BLaER1 treated with 17β-estradiol and CSF1 and Interleukin-3, amounts not matched to agents 10 nM and 100 nM (cell line): ENCODE results near the gene RAB4B.

Experiments used
- H3K27ac ChIP-seq, 11 experiments: shearing (Covaris generic); formaldehyde crosslinking; 2 replicates each; pipeline ENCODE4 v1.8.1; 2022
- H3K27me3 ChIP-seq, 11 experiments: shearing (Covaris generic); formaldehyde crosslinking; 2 replicates each; pipeline ENCODE4 v1.8.1; 2022
- H3K36me3 ChIP-seq, 11 experiments: shearing (Covaris generic); formaldehyde crosslinking; 2 replicates each; pipeline ENCODE4 v1.8.1; 2022
- H3K4me1 ChIP-seq, 10 experiments: shearing (Covaris generic); formaldehyde crosslinking; 2 replicates each; pipeline ENCODE4 v1.8.1; 2022
- H3K4me2 ChIP-seq, 11 experiments: shearing (Covaris generic); formaldehyde crosslinking; 2 replicates each; pipeline ENCODE4 v1.8.1; 2022
- H3K4me3 ChIP-seq, 10 experiments: shearing (Covaris generic); formaldehyde crosslinking; 2 replicates each; pipeline ENCODE4 v1.8.1; 2022
- H3K9ac ChIP-seq, 11 experiments: shearing (Covaris generic); formaldehyde crosslinking; 2 replicates each; pipeline ENCODE4 v1.8.1; 2022
- H3K9me3 ChIP-seq, 11 experiments: shearing (Covaris generic); formaldehyde crosslinking; replicated peaks in 1 of 11; 2 replicates each; pipeline ENCODE4 v1.8.1; 2022
- H4K20me1 ChIP-seq, 11 experiments: shearing (Covaris generic); formaldehyde crosslinking; 2 replicates each; pipeline ENCODE4 v1.8.1; 2022
- Cebpa-rat ChIP-seq, 11 experiments: shearing (Covaris generic); IDR thresholded peaks; 2 replicates each; pipeline ENCODE4 v1.8.1; 2022

Gene RAB4B

GRCh38 chr19:40798683-40799557 lies 20.9 kb downstream of the RAB4B start, which contains the start of gene EGLN2:
Gene EGLN2, plus strand, starts transcription at chr19:40799191. Its CDS starts 1,382 bp downstream, at chr19:40800573.
- Histone ChIP-seq H3K27me3 (no peaks in the 10 kb centered on the region), H3K9ac (peak within 1 kb of the TSS; percentile 94 to 99 (median 97)), H3K27ac (peak within 1 kb of the TSS; percentile 90 to 95 (median 93)), H4K20me1 (peaks cover 41 to 46% (median 43%) of the 10 kb centered on the region in 11 experiments), H3K36me3 (peaks cover 21 to 48% (median 34%) of the 10 kb centered on the region in 11 experiments), H3K4me1 (peaks cover 52 to 59% (median 55%) of the 10 kb centered on the region in 10 experiments), H3K4me2 (peak within 1 kb of the TSS; percentile 93 to 100 (median 99)), H3K4me3 (peak within 1 kb of the TSS; percentile 86 to 100 (median 95)), H3K9me3 (no peaks in the 10 kb centered on the region)
- no peak for TF ChIP-seq Cebpa-rat (IDR thresholded peaks at IDR 0.05)

DNA sequence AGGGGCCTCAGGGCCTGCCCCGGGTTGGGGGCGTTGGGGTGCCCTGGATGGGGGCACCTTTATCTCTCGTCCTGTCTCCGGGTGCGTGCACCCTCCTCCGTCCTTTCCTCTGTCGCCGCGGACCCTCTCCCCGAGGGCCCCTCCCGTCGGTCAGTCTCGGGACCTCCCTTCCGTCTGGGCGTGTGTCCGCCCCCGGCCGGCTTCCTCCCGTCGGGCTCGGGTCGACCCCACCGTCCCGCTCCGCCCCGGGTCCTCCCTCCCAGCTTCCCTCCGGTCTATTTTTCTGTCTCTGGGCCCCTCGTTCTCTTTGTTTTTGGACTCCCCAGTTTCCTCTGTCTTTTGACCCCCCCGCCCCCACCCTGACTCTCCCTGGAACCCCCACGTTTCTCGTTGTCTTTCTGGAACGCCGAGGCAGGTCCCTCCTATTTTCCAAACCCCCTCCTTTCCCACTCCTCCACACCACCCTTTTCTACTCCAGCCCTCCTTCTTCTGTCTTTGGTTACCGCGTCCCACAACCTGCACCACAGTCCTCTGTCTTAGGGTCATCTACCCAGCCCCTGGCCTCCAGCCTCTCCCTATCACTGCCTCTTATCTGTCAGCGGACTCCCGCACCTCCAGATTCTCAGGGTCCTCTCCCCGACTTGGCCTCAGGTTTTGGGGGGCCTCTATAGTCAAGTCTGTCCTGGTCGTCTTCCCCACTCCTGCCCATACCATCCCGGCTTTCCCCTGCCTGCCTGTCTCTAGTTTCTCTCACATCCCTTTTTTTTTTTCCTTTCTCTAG lies 21.7 kb downstream of the RAB4B start:
- peak overlapping the region; percentile 93 to 100 (median 99) for H3K4me2 ChIP-seq
- peak overlapping the region; percentile 94 to 99 (median 97) for H3K9ac ChIP-seq
- no peaks in the 10 kb centered on the region for H3K27me3 ChIP-seq
- H3K4me1 ChIP-seq: peaks cover 60 to 67% (median 64%) of the 10 kb centered on the region in 10 experiments
- H4K20me1 ChIP-seq: peaks cover 49 to 55% (median 51%) of the 10 kb centered on the region in 11 experiments
- peak overlapping the region; percentile 86 to 100 (median 95) for H3K4me3 ChIP-seq
- peaks cover 28 to 56% (median 42%) of the 10 kb centered on the region in 11 experiments for H3K36me3 ChIP-seq
- H3K9me3 ChIP-seq: no peaks in the 10 kb centered on the region
- TF ChIP-seq Cebpa-rat (IDR thresholded peaks at IDR 0.05): no peak
- peak overlapping the region; percentile 90 to 95 (median 93) for H3K27ac ChIP-seq

GRCh38 chr19:40800339-40800996 lies 22.4 kb downstream of the RAB4B start:
- TF ChIP-seq Cebpa-rat (IDR thresholded peaks at IDR 0.05): no peak
- Histone ChIP-seq H3K9me3 (no peaks in the 10 kb centered on the region), H3K27me3 (no peaks in the 10 kb centered on the region), H3K4me1 (peaks cover 67 to 74% (median 71%) of the 10 kb centered on the region in 10 experiments), H3K27ac (peak overlapping the region; percentile 90 to 95 (median 93)), H3K4me2 (peak overlapping the region; percentile 93 to 100 (median 99)), H3K4me3 (peak overlapping the region; percentile 86 to 100 (median 95)), H3K9ac (peak overlapping the region; percentile 94 to 99 (median 97)), H3K36me3 (peaks cover 35 to 63% (median 50%) of the 10 kb centered on the region in 11 experiments), H4K20me1 (peaks cover 57 to 62% (median 59%) of the 10 kb centered on the region in 11 experiments)

GRCh38 chr19:40800997-40801377 lies 22.9 kb downstream of the RAB4B start:
- H3K9ac ChIP-seq: peak overlapping the region; percentile 94 to 99 (median 97)

DNA sequence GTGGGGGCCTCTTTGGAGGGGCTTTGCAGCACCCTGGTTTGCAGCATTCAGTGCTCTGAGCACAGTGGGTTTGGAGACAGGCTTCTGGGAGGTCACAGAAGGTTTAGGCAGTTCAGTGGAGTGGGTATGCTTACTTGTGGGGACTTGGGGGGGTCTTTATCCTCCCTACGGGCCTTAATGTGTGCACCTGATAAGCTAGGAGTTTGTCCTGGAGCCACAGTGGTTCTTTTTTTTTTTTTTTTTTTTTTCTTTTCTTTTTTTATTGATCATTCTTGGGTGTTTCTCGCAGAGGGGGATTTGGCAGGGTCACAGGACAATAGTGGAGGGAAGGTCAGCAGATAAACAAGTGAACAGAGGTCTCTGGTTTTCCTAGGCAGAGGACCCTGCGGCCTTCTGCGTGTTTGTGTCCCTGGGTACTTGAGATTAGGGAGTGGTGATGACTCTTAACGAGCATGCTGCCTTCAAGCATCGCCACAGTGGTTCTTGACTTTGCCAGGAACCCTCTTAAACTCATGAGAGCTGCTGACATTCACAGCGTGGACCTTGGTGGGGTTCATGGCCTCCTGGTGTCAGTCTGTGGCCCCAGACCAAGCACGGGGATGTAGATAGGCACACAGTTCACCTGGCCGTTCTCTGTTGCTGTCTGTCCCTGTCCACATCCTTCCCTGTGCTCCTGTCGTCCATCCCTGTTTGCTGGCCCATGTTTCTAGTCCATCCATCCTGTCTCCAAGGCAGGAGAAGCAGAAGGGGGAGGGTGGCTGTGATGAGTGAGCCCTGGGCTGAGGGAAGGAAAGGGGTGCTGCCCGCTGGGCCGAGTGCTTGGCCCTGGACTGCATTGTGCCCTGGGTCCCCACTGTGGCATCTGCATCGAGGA lies 23.6 kb downstream of the RAB4B start:
- Histone ChIP-seq H3K36me3 (peaks cover 43 to 65% (median 56%) of the 10 kb centered on the region in 11 experiments), H3K27ac (peak overlapping the region in 10 of 11 experiments; percentile 37 to 95 (median 92); a peak in 19 of 22 replicates), H3K9me3 (no peaks in the 10 kb centered on the region), H3K4me1 (peaks cover 79 to 84% (median 80%) of the 10 kb centered on the region in 10 experiments), H3K4me2 (peak overlapping the region; percentile 93 to 100 (median 99)), H3K27me3 (no peaks in the 10 kb centered on the region), H4K20me1 (peaks cover 68 to 74% (median 71%) of the 10 kb centered on the region in 11 experiments), H3K4me3 (peak overlapping the region; percentile 86 to 100 (median 95)), H3K9ac (peak overlapping the region; percentile 94 to 99 (median 97))
- TF ChIP-seq Cebpa-rat (IDR thresholded peaks at IDR 0.05): no peak

More at GRCh38 chr19:40800997-40801377, 22.9 kb downstream of the RAB4B start:
- TF ChIP-seq Cebpa-rat (IDR thresholded peaks at IDR 0.05): no peak
- H3K9me3 ChIP-seq: no peaks in the 10 kb centered on the region
- peak overlapping the region in 9 of 11 experiments; percentile 90 to 95 (median 93); a peak in 12 of 22 replicates for H3K27ac ChIP-seq
- H3K4me2 ChIP-seq: peak overlapping the region; percentile 93 to 100 (median 99)
- H3K4me3 ChIP-seq: peak overlapping the region; percentile 86 to 100 (median 95)
- H4K20me1 ChIP-seq: peaks cover 62 to 67% (median 64%) of the 10 kb centered on the region in 11 experiments
- peaks cover 40 to 66% (median 55%) of the 10 kb centered on the region in 11 experiments for H3K36me3 ChIP-seq
- H3K27me3 ChIP-seq: no peaks in the 10 kb centered on the region
- peaks cover 72 to 79% (median 76%) of the 10 kb centered on the region in 10 experiments for H3K4me1 ChIP-seq

GRCh38 chr19:40802300-40803169 lies 24.5 kb downstream of the RAB4B start:
- Histone ChIP-seq H3K9me3 (no peaks in the 10 kb centered on the region), H3K4me3 (peak overlapping the region; percentile 54 to 100 (median 94)), H3K4me1 (peaks cover 80 to 85% (median 84%) of the 10 kb centered on the region in 10 experiments), H4K20me1 (peaks cover 77 to 82% (median 79%) of the 10 kb centered on the region in 11 experiments), H3K27me3 (no peaks in the 10 kb centered on the region), H3K4me2 (peak overlapping the region; percentile 93 to 100 (median 99)), H3K27ac (peak overlapping the region; percentile 37 to 93 (median 61); a peak in 20 of 22 replicates), H3K36me3 (peaks cover 49 to 72% (median 62%) of the 10 kb centered on the region in 11 experiments), H3K9ac (peak overlapping the region; percentile 94 to 99 (median 97))
- no peak for TF ChIP-seq Cebpa-rat (IDR thresholded peaks at IDR 0.05)
